Spleen (tissue), 7 donors: ENCODE results near the gene GRHL3.

ENCODE experiments used
- CTCF ChIP-seq, 11 experiments: fragments of 200-600 bp in 7 of 11; fragments of 450-650 bp in 4 of 11; sonication (generic) in 4 of 11; IDR thresholded peaks in 8 of 11; conservative IDR thresholded peaks in 3 of 11; 1 replicate in 7 of 11; 2 replicates in 4 of 11; pipeline versions ENCODE4 v1.4.0 to v1.8.0; 2016 to 2021; ENCODE audit warnings: antibody characterized with exemption in 11 of 11, inconsistent platforms in 4 of 11, mild to moderate bottlenecking in 1 of 11
- POLR2A ChIP-seq, 3 donors: fragments of 450-650 bp; IDR thresholded peaks; one replicate each; pipeline ENCODE4 v1.5.1; 2017; ENCODE audit warnings: antibody characterized with exemption in 3 of 3, mild to moderate bottlenecking in 1 of 3
- POLR2AphosphoS5 ChIP-seq, 3 donors: sonication (generic); formaldehyde crosslinking; IDR thresholded peaks; one replicate each; pipeline ENCODE4 v1.5.1; 2017; ENCODE audit warnings: antibody characterized with exemption in 3 of 3
- donor health status: DM: no; HTN: no; CAD: no; lungs with moderate emphysema.
- donor health status: DM: no; HTN: no; CAD: no.
- donor health status: DM: no; HTN: no; CAD: no.

- TF ChIP-seq POLR2AphosphoS5 (IDR thresholded peaks at IDR 0.05) (no peak), CTCF (IDR thresholded peaks at IDR 0.05 in 8 of 11, conservative IDR thresholded peaks at IDR 0.05 in 3 of 11) (no peak), POLR2A (IDR thresholded peaks at IDR 0.05) (no peak)
Measured at GRCh38 chr1:24319962-24320361, 805 bp downstream of the GRHL3 start.
